HT1080 (cell line): ENCODE results near the gene KRR1. TPM values are rescaled to one million over a fixed set of nuclear protein-coding genes. Genes with fewer than 3 reads are reported as not detected.

Experiments used
- total RNA-seq: library from RNA; depleted of rRNA; stranded (reverse); fragments of >200 nt; shearing (Covaris generic); gene quantifications from 2 replicates; pipeline ENCODE4 v1.2.3, GENCODE V29; 2014; rRNA removed

Gene KRR1
- total RNA-seq, 1 experiment from 2014 or later, result 107 TPM

Other genes with a start within 250 kb of the KRR1 start
- gene CAPS2, start 181.3 kb downstream of the KRR1 start, total RNA-seq, result 1.1 and 3.4 TPM in 2 replicates
- gene GLIPR1L1, start 176.9 kb downstream of the KRR1 start, total RNA-seq, result not detected in 2 replicates
- 0.10 and 0.63 TPM in 2 replicates for gene GLIPR1L2, start 120.5 kb downstream of the KRR1 start, total RNA-seq
- gene GLIPR1, start 30.9 kb downstream of the KRR1 start, total RNA-seq, result 94.4 and 123 TPM in 2 replicates